Skin epidermis (tissue), 12 donors: ENCODE measurements around the gene CFAP97.
"Not testable (repeated sequence)": the region's sequence is repeated elsewhere in the genome, so short reads cannot be mapped to it uniquely, and the experiment has no call there.

Source experiments
- H3K27ac ChIP-seq, 21 experiments: fragments of 200-600 bp; sonication (generic) in 11 of 21; one replicate each; pipeline ENCODE4 v1.5.0; 2020; ENCODE audit warnings: mild to moderate bottlenecking in 3 of 21, inconsistent platforms in 2 of 21, moderate library complexity in 2 of 21
- H3K4me3 ChIP-seq, 7 experiments: fragments of 200-600 bp; sonication (generic) in 2 of 7; one replicate each; pipeline ENCODE4 v1.5.0; 2020; ENCODE audit warnings: inconsistent platforms in 2 of 7, mild to moderate bottlenecking in 2 of 7, moderate library complexity in 1 of 7

Gene CFAP97

DNA sequence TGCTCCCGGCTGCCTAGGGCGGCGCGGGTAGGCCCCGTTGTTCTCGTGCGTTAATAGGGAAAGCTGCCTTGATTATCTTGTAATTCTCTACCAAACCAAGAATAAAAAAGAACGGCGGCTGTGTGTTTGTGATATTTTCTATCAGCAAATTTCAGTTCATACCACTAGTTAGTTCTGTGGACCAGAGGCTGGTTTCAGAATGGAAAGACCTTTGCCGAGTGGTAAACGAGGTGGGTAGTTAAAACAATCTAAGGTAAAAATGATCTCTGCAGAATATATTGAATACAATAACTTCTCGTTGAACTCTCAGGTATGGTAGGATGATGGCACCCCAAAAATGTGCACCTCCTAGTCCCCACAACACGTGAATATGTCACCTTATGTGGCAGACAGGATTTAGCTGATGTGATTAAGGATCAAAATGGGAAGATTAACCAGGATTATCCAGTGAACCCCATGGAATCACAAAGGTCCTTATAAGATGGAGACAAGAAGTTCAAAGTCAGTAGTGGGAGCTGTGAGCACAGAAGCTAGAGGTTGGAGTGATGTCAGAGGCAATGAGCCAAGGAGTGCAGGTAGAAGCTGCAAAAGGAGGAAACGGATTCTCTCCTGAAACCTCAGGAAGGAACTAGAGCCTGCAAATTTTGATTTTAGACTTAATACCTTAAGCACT, 574 bp upstream of the CFAP97 start:
- peak overlapping the region; percentile 62 to 96 (median 71) for H3K4me3 ChIP-seq
- H3K27ac ChIP-seq = peak overlapping the region in 18 of 21 experiments; percentile 65 to 99 (median 95)

DNA sequence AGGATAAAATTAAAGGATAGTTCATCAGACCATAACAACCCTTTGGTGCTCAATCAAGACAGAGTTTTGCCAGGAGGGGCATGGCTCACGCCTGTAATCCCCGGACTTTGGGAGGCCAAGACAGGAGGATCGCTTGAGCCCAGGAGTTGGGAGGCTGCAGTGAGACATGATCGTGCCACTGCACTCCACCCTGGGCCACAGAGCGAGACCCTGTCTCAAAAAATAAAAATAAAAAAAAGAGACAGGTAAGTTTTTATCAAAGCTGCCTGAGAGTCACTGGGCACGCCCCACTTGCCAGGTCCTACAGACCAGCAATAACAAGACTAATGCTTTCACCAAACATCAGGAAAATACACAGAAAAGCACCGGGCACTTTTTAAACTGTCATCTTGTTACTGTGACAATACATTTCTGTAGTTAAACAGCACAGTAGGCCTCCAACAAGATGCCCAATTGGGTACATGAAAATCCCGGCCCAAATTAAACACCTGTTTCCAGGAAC, 765 bp downstream of the CFAP97 start:
- peak overlapping the region; percentile 62 to 96 (median 71) for H3K4me3 ChIP-seq

DNA sequence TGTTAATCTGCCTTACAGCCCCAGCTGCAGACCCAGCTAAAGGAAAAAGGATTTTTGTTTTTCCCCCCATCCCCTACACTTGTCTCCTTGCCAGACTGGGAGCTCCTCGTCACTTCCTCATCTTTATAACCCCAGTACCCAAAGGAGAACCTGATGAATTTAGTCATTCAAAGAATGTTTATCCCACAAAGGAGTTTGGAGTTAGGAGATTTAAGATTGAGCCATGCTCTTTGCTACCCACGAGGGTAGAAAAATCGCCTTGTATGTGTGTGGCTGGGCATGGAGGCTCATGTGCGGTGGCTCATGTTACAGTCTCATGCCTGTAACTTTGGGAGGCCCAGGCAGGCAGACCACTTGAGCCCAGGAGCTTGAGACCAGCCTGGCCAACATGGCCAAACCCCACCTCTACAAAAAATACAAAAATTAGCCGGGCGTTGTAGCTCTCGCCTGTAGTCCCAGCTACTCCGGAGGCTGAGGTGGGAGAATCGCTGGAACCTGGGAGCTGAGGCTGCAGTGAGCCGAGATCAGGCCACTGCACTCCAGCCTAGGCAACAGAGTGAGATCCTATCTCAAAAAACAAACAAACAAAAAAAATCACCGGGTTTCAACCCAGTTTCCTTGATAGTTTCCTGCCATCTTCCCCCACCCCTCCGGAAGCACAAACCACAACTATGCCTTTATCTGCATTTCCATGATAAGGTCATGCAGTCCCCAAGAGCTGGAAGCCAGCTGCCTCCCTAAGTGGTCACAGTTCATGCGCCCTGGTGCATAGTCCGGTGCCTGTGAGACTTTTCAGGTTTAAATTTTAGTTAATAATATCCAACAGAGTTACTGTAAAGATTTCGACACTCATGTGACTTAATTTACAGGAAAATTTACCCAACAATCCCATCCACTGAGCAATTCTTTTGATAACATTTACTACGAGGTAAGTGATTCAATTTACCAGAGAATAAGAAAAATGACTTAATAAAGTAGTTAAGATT, 1.5 kb downstream of the CFAP97 start:
- H3K4me3 ChIP-seq = no peak overlapping the region

More for the DNA sequence above, 765 bp downstream of the CFAP97 start:
- peak overlapping the region in 20 of 21 experiments; percentile 65 to 99 (median 95) for H3K27ac ChIP-seq

DNA sequence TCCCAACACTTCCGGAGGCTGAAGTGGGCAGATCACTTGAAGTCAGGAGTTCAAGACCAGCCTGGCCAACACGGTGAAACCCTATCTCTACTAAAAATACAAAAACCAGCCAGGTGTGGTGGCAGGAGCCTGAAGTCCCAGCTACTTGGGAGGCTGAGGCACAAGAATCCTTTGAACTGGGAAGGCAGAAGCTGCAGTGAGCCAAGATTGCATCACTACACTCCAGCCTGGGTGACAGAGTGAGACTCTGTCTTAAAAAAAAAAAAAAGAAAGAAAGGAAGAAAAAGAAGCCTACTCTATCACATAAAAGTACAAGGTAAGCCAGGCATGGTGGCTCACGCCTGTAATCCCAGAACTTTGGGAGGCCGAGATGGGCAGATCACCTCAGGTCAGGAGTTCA, 5.6 kb downstream of the CFAP97 start:
- not testable (repeated sequence) for H3K4me3 ChIP-seq, H3K27ac ChIP-seq

More for the DNA sequence above, 1.5 kb downstream of the CFAP97 start:
- peak overlapping the region in 12 of 21 experiments; percentile 7 to 99 (median 90) for H3K27ac ChIP-seq

DNA sequence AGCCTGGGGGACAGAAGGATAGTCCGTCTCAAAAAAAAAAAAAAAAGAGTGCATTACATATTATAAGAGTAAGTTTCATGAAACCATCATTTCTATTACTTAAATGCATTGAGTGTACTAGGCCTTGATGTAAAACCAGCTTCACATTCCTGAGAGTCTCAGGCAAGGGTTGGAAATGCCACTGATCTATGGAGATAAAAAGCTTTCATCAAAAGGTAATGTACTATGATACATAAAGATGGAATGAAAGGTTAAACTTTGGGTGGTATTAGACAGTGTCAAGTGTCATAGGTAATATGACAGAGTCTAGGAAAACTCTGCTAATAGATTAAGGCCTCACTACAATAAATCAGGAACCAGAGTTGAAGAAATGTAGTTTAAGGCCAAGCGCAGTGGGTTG, 7.4 kb downstream of the CFAP97 start:
- Histone ChIP-seq H3K4me3 (no peak overlapping the region), H3K27ac (no peak overlapping the region)

DNA sequence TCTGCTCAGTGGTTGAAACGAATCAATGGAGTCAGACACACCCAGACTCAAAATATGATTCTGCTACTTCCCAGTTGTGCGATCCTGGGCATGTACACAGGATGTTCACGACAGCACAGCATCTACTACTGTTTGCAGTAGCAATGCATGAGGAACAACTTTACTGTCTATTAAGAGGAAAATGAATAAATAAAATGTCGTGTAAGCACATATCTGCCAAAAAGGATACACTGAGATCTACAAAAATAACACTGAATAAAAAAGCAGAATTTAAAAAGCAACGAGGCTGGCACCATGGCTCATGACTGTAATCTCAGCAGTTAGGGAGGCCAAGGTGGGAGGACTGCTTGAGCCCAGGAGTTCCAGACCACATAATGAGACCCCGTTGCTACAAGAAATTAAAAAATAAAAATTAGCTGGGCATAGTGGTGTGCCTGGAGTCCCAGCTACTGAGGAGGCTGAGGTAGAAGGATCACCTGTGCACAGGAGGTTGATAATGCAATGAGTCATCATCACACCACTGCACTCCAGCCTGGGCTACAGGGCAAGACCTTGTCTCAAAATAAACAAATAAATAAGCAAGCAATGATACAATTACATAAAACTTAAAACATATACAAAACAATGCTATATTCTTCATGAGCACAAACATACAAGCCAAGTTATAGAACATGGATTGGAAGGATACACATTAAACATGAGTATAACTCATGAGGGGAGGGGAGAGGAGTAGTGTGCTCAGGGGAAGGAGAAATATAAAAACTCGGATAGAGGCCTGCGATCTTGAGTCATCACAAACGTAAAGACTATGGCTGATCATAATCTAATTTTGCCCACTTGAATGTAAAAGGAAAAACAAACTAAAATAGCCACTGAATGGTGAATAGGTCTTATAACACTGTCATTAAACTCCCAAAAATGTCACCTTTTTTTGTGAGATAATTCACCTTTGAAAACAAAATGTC, 8.6 kb downstream of the CFAP97 start:
- H3K27ac ChIP-seq = no peak overlapping the region
- no peak overlapping the region for H3K4me3 ChIP-seq

DNA sequence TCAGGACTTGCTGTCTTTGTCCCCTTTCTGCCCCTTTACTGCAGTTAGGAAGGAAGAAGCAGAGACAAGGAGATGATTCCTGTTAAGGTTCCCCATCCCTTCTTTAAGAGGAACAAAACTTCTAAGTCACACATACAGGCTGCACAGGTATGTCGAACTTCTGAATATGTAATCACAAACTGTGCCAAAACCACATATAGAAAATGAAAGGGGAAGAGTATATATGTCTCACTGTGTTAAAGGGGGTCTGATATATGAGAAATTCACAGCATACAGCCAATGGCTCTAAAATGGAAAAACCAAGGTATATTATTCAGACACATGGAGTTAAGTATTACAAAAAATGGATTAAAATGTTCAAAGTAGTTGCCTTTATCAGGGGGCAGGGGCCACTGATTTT, 11.7 kb downstream of the CFAP97 start:
- H3K4me3 ChIP-seq = no peak overlapping the region
- H3K27ac ChIP-seq = no peak overlapping the region

DNA sequence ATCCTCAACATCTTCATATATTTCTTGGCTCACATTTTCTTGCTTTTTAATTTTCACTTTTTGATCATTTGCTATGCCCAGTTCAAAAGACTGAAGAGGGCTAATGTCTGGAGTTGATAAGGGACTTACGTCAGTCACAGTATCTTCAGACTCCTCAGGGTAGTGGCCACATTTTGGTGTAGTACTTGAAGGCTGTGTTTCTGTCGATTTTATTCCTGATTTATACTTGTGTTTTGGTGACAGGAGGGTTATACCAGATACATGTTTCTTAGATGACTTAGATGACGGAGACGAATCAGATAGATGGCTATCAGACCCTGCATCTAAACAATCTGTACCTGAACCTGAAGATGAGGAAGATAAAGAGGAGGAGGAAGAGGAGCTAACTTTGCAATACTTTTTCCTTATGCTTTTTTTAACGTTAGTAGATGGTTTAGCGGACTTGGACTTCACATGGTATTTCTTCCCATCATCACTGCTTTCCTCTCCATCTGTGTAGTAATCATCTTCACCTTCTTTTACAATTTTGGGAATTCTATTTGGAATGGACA, 13.4 kb downstream of the CFAP97 start:
- Histone ChIP-seq H3K27ac (no peak overlapping the region), H3K4me3 (no peak overlapping the region)

DNA sequence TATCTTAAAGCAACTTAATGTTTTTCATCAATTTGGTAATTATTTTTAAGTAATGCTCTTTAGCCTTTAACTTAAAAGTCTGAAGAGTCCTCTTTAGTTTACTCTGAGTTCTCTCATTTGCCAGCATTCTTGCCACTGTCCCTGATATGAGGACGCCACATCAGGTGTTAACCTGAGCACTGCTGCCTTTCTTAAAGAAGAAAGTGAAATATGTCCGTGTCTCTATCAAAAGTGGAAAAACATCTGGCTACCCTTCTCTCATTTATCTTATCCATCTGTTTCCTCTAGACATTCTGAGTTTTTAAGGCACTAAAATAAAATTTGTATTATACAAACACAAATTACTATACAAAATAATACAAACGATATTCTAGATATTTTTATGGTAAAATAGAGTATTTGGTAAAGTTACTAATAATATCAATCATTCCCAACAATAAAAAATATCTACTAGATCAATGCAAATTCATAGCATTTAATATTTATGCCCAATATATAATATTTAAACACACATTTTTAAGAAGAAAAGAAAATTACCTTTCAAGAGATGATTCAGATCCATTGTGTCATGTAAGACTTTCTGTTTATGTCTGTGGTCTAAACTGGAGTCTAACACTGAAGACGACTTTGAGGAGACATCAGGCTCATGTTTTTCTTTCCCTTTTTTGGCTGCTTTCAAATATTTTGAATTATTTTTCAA, 14.0 kb downstream of the CFAP97 start:
- Histone ChIP-seq H3K4me3 (no peak overlapping the region), H3K27ac (no peak overlapping the region)

DNA sequence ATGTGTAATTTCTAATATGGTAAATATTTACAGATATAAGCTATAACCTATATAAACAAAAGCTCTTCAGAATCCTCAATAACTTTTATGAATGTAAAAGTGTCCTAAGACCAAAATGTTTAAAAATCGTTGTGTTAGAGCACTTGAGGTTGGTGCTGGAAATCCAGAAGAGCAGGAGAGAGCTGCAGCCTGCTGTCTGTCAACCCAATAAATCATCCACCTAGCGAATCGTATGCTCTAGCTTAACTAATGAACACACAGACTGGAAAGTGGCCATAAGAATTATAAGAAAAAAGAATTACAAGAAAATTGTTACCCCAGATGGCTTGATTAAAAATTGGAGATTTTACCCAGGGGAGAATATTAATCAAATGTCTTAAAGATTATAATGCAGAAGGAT, 17.0 kb downstream of the CFAP97 start:
- no peak overlapping the region for H3K27ac ChIP-seq

DNA sequence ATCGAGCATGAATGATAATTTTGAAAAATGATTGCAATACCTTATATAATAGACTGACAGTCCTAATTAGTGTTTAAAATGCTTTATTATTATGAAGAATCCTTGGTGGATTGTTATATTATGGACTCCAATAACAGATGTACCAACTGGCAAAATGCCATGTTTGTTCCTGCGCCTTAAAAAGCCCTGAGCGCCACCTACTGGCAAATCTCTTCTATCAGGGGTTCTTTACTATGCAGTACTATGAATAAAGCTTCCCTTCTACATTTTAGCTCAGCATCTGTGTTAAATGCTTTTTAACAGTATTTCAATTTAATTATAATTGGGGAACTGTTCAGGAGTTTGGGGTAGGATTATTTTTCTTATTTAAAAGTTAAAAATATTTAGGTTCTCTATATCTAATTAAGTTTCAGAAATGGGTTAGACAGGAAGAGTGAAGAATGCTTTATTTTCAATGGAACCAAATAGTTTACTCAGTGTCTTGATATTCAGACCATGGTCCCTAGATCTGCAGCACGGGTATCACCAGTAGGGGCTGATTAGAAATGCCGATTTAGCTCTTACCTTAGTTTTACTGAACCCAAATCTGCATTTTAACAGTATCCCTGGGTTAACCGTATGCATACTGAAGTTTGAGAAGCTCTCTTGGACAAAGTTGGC, 20.0 kb downstream of the CFAP97 start:
- H3K4me3 ChIP-seq = no peak overlapping the region
- H3K27ac ChIP-seq = no peak overlapping the region

More for the DNA sequence above, 17.0 kb downstream of the CFAP97 start:
- no peak overlapping the region for H3K4me3 ChIP-seq

DNA sequence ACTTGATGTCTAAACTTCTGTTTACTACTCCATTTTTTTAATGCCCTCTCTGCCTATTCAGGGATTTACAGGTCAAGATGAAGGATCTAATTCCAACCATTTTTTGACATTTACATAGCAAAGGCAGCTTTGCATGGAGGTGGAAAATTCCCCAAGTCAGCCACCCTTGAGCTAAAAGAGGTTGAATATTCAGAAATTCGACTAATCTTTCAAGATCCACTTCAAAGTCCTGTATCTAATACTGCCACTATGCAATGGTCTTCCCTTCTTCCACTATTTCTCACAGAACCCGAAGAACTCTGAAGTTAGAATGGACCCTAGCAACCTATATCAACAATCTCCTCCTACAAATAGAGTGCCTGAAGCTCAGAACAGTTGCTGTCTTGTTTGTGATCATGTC, 21.6 kb downstream of the CFAP97 start:
- no peak overlapping the region for H3K4me3 ChIP-seq
- H3K27ac ChIP-seq = no peak overlapping the region

DNA sequence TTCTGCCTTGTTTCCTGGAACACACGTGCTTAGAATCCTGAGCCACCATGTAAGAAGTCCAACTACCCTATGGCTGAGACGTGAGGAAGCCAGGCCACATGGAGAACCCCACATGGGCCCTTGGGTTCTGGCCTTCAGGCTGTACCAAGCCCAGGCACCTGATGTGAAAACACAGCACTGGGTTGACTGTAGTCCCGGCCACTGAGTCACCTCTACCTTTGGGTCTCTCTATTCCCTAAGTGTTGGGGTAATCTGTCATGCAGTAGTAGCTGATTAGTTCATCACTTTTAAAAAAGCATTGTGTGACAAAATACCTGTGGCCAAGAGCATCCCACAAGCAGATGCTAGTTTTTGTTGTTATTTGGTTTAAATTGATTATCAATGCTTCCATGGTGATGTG, 24.3 kb downstream of the CFAP97 start:
- H3K4me3 ChIP-seq = no peak overlapping the region
- H3K27ac ChIP-seq = no peak overlapping the region

DNA sequence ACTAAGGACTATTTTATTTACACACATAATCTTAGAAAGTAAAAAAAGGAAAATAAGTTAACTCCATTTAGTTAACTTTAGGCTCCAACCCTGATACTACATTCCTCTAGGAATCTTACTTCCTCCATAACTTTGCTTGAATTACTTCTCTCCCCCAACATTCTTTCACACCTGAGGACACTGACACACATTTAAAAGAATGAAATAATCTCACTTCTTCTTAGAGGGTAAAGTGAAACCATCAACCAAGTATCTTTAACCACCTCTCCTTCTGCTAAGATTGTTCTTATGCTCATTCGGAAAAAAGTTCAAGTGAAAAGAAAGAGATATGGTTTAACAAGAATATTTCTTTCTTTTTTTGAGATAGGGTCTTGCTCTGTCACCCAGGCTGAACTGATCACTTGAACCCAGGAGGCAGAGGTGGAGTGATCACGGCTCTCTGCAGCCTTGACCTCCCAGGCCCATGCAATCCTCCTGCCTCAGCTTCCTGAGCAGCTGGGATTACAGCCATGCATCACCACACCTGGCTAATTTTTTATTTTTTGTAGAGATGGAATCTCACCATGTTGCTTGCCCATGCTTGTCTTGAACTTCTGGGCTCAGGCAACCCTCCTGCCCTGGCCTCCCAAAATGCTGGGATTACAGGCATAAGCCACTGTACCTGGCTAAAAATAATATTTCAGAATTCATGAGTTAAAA, 32.3 kb downstream of the CFAP97 start:
- Histone ChIP-seq H3K27ac (no peak overlapping the region), H3K4me3 (no peak overlapping the region)

DNA sequence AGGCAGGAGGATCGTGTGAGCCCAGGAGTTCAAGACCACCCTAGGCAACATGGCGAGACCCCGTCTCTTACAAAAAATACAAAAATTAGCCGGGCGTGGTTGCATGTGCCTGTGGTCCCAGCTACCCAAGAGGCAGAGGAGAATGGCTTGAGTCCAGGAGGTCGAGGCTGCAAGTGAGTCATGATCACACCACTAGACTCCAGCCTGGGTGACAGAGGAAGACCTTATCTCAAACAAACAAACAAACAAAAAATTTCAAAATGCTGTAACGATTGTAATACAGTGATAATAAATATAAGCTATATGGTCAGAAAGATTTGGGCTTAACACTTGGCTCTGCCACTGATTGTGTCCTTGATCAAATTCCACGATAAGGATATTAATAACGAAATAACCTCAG, 36.6 kb downstream of the CFAP97 start:
- Histone ChIP-seq H3K4me3 (no peak overlapping the region), H3K27ac (no peak overlapping the region)

DNA sequence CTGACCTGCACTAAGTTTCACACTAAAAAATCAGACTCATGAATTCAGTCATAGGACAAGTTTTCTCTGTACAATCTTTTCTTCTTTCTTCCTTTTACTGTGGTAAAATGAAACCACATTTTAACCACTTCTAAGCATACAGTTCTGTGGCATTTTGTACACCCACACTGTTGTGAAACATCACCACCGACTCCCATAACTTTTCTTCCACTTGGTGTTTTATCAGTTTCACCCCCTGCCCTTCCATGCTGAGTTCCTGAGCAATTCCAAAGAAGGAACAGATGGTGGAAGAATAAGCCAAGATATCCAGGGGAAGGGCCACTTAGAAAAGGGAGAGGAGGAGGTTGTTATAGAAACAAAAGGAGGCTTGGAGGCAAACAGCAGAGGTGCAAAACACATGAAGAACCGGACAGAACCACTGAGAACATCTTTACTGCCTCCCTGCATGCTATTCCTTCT, 38.2 kb downstream of the CFAP97 start:
- no peak overlapping the region for H3K27ac ChIP-seq
- no peak overlapping the region for H3K4me3 ChIP-seq

DNA sequence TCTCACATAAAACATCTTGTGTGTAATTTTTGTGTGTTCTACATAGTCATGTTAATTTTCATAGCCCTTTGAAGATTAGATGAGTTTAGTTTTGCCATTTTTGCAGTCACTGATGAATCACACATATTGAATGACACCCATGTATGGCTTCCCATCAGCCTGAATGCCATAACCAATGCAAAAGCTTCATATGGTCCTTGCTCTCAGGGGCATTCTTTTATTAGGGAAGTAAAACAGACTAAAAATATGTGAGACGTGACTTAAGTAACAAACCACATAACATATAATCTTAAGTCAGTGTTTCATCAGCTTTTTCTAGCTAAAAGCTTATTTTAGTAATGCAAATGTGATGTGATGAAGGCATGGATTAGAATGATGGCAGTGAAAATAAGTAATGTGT, 52.5 kb downstream of the CFAP97 start:
- H3K4me3 ChIP-seq = no peak overlapping the region
- no peak overlapping the region for H3K27ac ChIP-seq
